IPS-18c (cell line): ENCODE measurements around the gene IQSEC1.

Source experiments
- H3K4me3 ChIP-seq: 2 replicates; pipeline ENCODE4 v1.7.0; 2013; ENCODE audit warnings: low read depth, mild to moderate bottlenecking, low read length, moderate library complexity; ENCODE audit not compliant: insufficient read depth
- H3K9me3 ChIP-seq: one replicate; pipeline ENCODE4 v1.6.1; 2013; ENCODE audit warnings: mild to moderate bottlenecking, low read length, moderate library complexity; ENCODE audit not compliant: control insufficient read depth, insufficient read depth

IQSEC1 gene

GRCh38 chr3:13064159-13064868 lies 8.9 kb downstream of the IQSEC1 start:
- no peaks in the 10 kb centered on the region for H3K9me3 ChIP-seq
- no peak overlapping the region for H3K4me3 ChIP-seq

DNA sequence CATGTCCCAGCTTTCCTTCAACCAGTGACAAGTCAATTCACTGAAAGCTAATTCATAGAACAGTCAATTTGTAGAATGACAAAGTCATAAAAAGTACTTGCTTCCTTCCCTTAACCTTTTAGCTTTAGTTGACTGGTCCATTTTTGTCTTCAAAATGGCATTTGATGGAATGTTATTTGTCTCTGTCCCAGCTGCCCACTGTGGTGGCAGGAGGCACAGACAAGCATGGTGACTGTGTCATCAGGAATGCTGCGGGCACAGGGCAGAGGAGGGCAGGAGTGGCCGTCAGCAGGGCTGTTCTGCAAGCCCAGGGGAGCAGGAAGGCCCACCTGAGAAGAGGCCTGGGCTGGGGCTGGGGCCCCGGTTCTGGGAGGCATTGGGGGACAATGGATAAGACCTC lies 10.0 kb downstream of the IQSEC1 start:
- no peaks in the 10 kb centered on the region for H3K9me3 ChIP-seq
- no peak overlapping the region for H3K4me3 ChIP-seq

DNA sequence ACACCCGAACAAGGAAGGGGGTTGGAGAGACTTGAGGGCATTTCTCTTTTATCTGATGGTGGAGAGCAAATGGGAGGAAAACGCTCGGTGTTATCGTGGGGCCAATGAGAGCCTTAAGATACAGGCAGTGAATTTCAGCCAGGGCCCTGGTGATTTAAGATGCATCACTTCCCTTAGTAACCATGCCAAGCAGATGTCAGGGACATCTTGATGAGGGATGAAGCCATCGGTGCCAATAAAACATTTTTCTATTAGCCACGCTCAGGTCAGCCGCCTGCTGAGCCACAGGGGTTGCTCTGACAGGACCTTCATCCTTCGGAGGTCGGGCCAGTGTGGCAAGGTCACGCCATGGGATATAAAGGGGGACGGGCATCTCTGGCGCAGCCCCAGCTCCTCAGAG lies 10.6 kb downstream of the IQSEC1 start:
- H3K9me3 ChIP-seq, result no peaks in the 10 kb centered on the region
- no peak overlapping the region for H3K4me3 ChIP-seq

- Histone ChIP-seq H3K4me3 (no peak overlapping the region), H3K9me3 (peaks cover 1% of the 10 kb centered on the region)
These were observed 12.8 kb downstream of the IQSEC1 start for GRCh38 chr3:13060341-13060910.

- H3K4me3 ChIP-seq, result no peak overlapping the region
- H3K9me3 ChIP-seq, result peaks cover 2% of the 10 kb centered on the region
These were observed 14.7 kb downstream of the IQSEC1 start for GRCh38 chr3:13058346-13059120.

DNA sequence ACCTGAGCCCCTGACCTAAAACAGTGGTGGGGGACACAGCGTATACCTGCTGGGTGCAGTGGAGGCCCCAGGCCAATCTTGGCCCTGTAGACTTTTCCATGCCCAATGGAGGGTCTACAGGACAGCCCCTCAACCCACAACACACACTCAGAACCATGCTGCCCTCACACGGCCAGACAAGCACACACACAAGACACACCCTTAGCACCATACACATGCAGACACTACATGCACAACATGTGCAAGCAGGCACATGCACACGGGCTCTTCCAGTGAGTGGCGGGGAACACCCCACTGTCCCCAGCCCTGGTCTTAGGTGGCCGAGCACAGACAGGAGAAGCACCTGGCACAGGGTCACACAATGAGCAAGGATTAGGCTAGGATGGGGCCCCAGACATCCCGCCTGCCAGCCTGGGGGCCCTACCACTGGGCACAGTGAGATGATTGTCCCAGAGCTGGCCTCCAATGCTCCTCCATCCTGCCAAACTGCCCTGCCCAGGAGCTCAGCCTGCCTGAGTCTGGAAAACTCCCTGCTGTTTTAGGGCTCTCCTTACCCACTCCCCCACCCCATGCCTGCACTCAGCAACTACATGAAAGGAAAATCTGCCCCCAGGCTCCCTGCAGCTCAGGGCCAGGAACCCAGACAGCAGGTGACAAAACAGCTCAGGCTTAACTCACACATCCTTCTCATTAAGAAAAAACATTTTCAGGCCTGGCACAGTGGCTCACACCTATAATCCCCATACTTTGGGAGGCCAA lies 15.8 kb downstream of the IQSEC1 start:
- H3K4me3 ChIP-seq, result no peak overlapping the region
- H3K9me3 ChIP-seq, result peaks cover 2% of the 10 kb centered on the region

DNA sequence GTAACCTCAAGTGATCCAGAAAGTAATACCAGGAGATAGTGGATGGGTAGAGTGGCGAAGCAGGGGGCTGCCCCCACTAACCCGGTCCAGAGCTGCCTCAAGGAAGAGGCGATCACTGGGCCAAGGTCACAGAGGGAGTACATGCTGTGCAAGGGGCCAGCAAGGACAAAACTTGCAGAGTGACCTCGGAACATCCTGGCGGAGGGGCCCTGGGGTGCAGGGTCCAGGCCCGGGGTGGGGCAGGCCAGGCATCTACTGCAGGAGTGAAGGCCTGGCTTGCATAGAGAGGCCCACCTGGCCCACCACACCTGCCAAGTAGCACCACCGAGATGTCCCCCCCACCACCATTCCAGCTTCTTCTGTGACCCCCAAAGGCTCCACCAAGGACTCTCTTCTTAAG lies 17.6 kb downstream of the IQSEC1 start:
- peaks cover 2% of the 10 kb centered on the region for H3K9me3 ChIP-seq
- no peak overlapping the region for H3K4me3 ChIP-seq

DNA sequence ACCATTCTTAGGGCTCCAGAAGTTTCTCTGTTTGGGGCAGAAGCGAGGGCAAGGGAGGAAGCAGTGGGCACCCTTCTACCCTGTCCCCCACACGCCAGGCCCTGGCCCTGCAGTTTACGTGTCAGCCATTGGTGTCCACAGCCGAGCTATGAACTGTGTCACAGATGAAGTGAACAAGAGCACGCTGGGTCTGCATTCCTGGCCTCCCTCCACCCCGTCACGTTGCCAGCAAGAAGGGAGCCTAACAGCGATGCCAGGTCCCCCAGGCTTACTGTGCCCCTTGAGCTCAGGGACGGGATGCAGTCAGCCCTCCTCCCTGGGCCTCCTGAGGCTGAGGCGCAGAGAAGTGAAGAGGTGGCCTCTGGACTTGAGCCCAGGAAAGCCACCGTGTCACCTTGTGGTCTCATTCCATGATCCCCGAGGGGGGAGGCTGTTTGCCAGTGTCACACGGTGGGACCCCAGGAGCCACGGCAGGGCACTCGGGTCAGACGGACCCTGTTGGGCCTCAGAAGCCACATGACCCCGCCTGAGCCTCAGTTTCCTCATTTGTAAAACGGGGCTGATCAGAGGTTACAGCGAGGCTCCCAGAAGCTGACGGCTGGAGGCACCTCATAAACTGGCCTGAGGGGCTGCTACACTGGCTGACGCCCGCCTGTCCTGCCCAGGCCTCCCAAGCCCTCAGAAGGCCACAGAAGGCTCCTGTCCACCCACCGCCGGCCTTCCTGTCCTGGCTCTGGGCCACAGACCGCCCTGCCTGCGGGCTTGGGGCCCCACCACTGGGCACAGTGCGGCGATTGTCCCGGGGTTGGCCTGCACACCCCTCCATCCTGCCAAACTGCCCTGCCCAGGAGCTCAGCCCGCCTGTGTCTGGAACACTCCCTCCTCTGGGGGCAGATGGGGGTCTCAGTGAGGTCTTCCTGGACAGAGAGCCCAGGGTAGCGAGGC lies 18.6 kb downstream of the IQSEC1 start:
- no peak overlapping the region for H3K4me3 ChIP-seq
- H3K9me3 ChIP-seq, result peaks cover 2% of the 10 kb centered on the region

GRCh38 chr3:13053893-13054292 lies 19.3 kb downstream of the IQSEC1 start:
- Histone ChIP-seq H3K9me3 (peaks cover 2% of the 10 kb centered on the region), H3K4me3 (no peak overlapping the region)

DNA sequence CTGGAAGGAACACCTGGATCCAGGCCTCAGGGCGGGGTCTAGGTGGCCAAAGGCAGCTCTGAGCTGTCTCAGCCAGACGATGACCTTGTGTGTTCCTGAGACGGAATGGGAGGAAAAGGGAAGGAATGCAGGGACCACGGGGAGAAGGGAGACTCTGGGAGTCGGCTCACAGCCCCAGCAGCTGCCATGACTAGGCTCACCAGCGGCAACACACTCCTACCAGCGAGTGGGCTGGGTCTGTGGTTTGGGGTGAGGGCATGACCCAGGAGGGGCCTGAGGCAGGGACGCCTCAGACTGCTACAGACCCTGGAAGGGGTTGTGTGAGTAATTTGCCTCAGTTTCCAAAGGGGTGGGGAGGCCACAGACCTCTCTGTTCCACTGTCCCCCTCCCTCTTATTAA lies 19.8 kb downstream of the IQSEC1 start:
- Histone ChIP-seq H3K9me3 (peaks cover 2% of the 10 kb centered on the region), H3K4me3 (no peak overlapping the region)

DNA sequence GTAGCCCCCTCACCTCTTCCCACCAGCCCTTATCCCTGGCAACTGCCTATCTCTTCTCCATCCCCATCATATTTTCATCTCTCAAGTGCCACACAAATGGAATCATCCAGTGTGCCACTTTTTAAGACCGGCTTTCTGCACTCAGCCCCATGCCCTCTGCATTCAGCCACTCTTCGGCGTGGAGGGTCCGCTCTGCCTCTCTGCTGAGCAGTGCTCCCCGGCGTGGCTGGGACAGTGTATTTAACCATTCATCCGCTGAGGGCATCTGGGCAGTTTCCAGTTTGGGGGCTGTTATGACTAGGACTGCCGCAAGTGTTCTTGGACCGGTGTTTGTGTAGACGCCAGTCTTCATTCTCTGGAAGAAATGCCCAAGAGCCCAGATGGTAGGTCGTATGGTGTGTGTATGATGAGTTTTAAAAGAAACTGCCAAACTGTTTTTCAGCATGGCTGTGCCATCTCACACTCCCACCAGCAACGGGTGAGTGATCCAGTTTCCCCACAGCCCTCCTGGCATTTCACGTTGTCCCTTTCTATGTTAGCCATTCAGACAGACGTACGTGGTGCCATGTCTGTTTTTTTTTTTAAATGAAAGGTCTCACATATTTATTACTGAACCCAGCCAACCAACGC lies 20.9 kb downstream of the IQSEC1 start:
- no peak overlapping the region for H3K4me3 ChIP-seq
- peaks cover 2% of the 10 kb centered on the region for H3K9me3 ChIP-seq

DNA sequence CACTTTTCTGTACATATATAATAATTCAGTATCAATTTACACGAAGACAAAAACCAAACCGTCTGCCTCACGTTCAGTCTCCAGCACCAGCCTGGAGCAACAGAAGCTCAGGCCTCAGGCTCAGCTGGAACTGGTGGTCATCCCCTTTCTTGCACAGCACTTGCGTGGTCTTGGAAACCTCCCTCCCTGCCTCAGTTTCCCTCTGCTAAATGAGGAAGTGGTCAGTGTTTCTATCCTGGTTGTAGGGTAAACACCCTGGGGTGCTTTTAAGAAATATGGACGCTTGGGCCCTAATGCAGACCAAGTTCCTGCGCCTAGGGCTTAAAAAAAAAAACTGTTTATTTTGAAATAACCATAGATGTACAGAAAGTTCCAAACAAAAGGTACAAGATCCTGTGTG lies 21.6 kb downstream of the IQSEC1 start:
- H3K4me3 ChIP-seq, result no peak overlapping the region

DNA sequence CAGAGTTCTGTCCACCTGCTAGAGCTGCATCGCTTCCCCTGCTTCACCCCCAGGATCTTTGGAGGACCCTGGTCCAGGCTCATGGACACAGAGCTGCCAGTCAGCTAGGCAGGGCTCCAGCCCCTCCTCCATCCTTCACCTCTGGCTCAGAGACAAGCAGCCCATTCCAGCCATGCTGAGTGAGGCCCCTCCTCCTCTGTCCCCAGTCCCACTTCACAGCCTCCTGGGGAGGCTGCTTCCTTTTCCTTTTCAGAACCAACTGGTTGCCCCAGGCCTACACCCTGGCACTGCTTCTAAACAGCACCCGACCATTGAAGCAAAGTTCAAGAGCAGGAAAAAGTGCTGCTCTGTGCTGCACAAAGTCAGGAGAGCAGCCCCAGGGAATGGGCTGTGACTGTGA lies 22.2 kb downstream of the IQSEC1 start:
- no peak overlapping the region for H3K4me3 ChIP-seq
- peaks cover 2% of the 10 kb centered on the region for H3K9me3 ChIP-seq

More for the DNA sequence above, 21.6 kb downstream of the IQSEC1 start:
- H3K9me3 ChIP-seq, result peaks cover 2% of the 10 kb centered on the region

DNA sequence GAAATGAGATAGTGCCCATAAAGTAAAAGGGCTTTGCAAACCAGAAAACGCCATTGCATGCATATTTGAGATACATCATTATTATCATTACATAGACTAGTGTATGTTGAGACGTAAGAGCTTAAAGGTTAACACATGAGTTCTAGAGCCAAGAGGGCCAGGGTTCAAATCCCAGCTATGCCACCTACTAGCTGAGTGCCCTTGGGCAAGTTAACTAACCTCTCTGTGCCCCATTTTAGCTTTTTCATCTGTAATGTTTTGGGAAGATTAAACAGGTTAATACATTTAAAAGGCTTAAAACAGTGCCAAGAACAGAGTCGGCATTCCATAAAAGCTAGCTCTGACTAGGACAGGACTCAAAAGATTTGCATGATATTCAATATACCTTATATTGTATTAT lies 22.8 kb downstream of the IQSEC1 start:
- peaks cover under 1% of the 10 kb centered on the region for H3K9me3 ChIP-seq

GRCh38 chr3:13049400-13049799 lies 23.8 kb downstream of the IQSEC1 start:
- no peak overlapping the region for H3K4me3 ChIP-seq

More for the DNA sequence above, 22.8 kb downstream of the IQSEC1 start:
- no peak overlapping the region for H3K4me3 ChIP-seq

More at GRCh38 chr3:13049400-13049799, 23.8 kb downstream of the IQSEC1 start:
- no peaks in the 10 kb centered on the region for H3K9me3 ChIP-seq
